ENCODE data around the gene COL13A1.

COL13A1 gene

GRCh38 chr10:69898941-69899340 lies 97.2 kb downstream of the COL13A1 start:
- Histone ChIP-seq H3K4me3 (ENCODE audit: low read length in 2 of 2) (no peak overlapping the region), H3K36me3 (ENCODE audit: control insufficient read depth in 2 of 2, insufficient read depth in 2 of 2, low read length in 2 of 2) (no peaks in the 10 kb centered on the region), H3K27me3 (ENCODE audit: control insufficient read depth in 2 of 2, insufficient read depth in 2 of 2, low read length in 2 of 2) (no peaks in the 10 kb centered on the region), H3K9ac (ENCODE audit: low read depth in 1 of 2, low read length in 2 of 2) (no peak overlapping the region), H3K4me1 (ENCODE audit: control insufficient read depth in 2 of 2, insufficient read depth in 2 of 2, low read length in 2 of 2) (peaks cover 22 to 41% of the 10 kb centered on the region in 2 donors), H3K27ac (ENCODE audit: low read depth in 2 of 2, low read length in 2 of 2) (peak overlapping the region in 1 of 2 donors; percentile 8), H3K9me3 (ENCODE audit: control insufficient read depth in 2 of 2, low read length in 2 of 2) (no peaks in the 10 kb centered on the region)

GRCh38 chr10:69899727-69900595 lies 98.3 kb downstream of the COL13A1 start:
- no peak overlapping the region for H3K27ac ChIP-seq (ENCODE audit: low read depth in 2 of 2, low read length in 2 of 2)
- H3K4me3 ChIP-seq (ENCODE audit: low read length in 2 of 2), result no peak overlapping the region
- H3K4me1 ChIP-seq (ENCODE audit: control insufficient read depth in 2 of 2, insufficient read depth in 2 of 2, low read length in 2 of 2), result peaks cover 19 to 37% of the 10 kb centered on the region in 2 donors
- no peaks in the 10 kb centered on the region for H3K9me3 ChIP-seq (ENCODE audit: control insufficient read depth in 2 of 2, low read length in 2 of 2)
- no peaks in the 10 kb centered on the region for H3K36me3 ChIP-seq (ENCODE audit: control insufficient read depth in 2 of 2, insufficient read depth in 2 of 2, low read length in 2 of 2)
- no peak overlapping the region for H3K9ac ChIP-seq (ENCODE audit: low read depth in 1 of 2, low read length in 2 of 2)
- no peaks in the 10 kb centered on the region for H3K27me3 ChIP-seq (ENCODE audit: control insufficient read depth in 2 of 2, insufficient read depth in 2 of 2, low read length in 2 of 2)

GRCh38 chr10:69901022-69901421 lies 99.3 kb downstream of the COL13A1 start:
- Histone ChIP-seq H3K4me3 (ENCODE audit: low read length in 2 of 2) (no peak overlapping the region), H3K9me3 (ENCODE audit: control insufficient read depth in 2 of 2, low read length in 2 of 2) (no peaks in the 10 kb centered on the region), H3K36me3 (ENCODE audit: control insufficient read depth in 2 of 2, insufficient read depth in 2 of 2, low read length in 2 of 2) (no peaks in the 10 kb centered on the region), H3K27ac (ENCODE audit: low read depth in 2 of 2, low read length in 2 of 2) (no peak overlapping the region), H3K9ac (ENCODE audit: low read depth in 1 of 2, low read length in 2 of 2) (peak overlapping the region in 1 of 2 donors; percentile 24), H3K27me3 (ENCODE audit: control insufficient read depth in 2 of 2, insufficient read depth in 2 of 2, low read length in 2 of 2) (no peaks in the 10 kb centered on the region), H3K4me1 (ENCODE audit: control insufficient read depth in 2 of 2, insufficient read depth in 2 of 2, low read length in 2 of 2) (peaks cover 19 to 36% of the 10 kb centered on the region in 2 donors)

- Histone ChIP-seq H3K4me3 (ENCODE audit: low read length in 2 of 2) (no peak overlapping the region), H3K9me3 (ENCODE audit: control insufficient read depth in 2 of 2, low read length in 2 of 2) (no peaks in the 10 kb centered on the region), H3K36me3 (ENCODE audit: control insufficient read depth in 2 of 2, insufficient read depth in 2 of 2, low read length in 2 of 2) (no peaks in the 10 kb centered on the region), H3K9ac (ENCODE audit: low read depth in 1 of 2, low read length in 2 of 2) (no peak overlapping the region), H3K4me1 (ENCODE audit: control insufficient read depth in 2 of 2, insufficient read depth in 2 of 2, low read length in 2 of 2) (peaks cover 19 to 32% of the 10 kb centered on the region in 2 donors), H3K27me3 (ENCODE audit: control insufficient read depth in 2 of 2, insufficient read depth in 2 of 2, low read length in 2 of 2) (no peaks in the 10 kb centered on the region), H3K27ac (ENCODE audit: low read depth in 2 of 2, low read length in 2 of 2) (no peak overlapping the region)
Measured at GRCh38 chr10:69901628-69902505, 100.2 kb downstream of the COL13A1 start.

- Histone ChIP-seq H3K9me3 (ENCODE audit: control insufficient read depth in 2 of 2, low read length in 2 of 2) (no peaks in the 10 kb centered on the region), H3K36me3 (ENCODE audit: control insufficient read depth in 2 of 2, insufficient read depth in 2 of 2, low read length in 2 of 2) (no peaks in the 10 kb centered on the region), H3K4me1 (ENCODE audit: control insufficient read depth in 2 of 2, insufficient read depth in 2 of 2, low read length in 2 of 2) (peaks cover 20 to 32% of the 10 kb centered on the region in 2 donors), H3K27me3 (ENCODE audit: control insufficient read depth in 2 of 2, insufficient read depth in 2 of 2, low read length in 2 of 2) (no peaks in the 10 kb centered on the region), H3K4me3 (ENCODE audit: low read length in 2 of 2) (no peak overlapping the region), H3K9ac (ENCODE audit: low read depth in 1 of 2, low read length in 2 of 2) (no peak overlapping the region), H3K27ac (ENCODE audit: low read depth in 2 of 2, low read length in 2 of 2) (no peak overlapping the region)
Measured at GRCh38 chr10:69902835-69903535, 101.3 kb downstream of the COL13A1 start.

- Histone ChIP-seq H3K4me1 (ENCODE audit: control insufficient read depth in 2 of 2, insufficient read depth in 2 of 2, low read length in 2 of 2) (peaks cover 9 to 25% of the 10 kb centered on the region in 2 donors), H3K36me3 (ENCODE audit: control insufficient read depth in 2 of 2, insufficient read depth in 2 of 2, low read length in 2 of 2) (no peaks in the 10 kb centered on the region), H3K9me3 (ENCODE audit: control insufficient read depth in 2 of 2, low read length in 2 of 2) (no peaks in the 10 kb centered on the region), H3K9ac (ENCODE audit: low read depth in 1 of 2, low read length in 2 of 2) (no peak overlapping the region), H3K4me3 (ENCODE audit: low read length in 2 of 2) (no peak overlapping the region), H3K27ac (ENCODE audit: low read depth in 2 of 2, low read length in 2 of 2) (no peak overlapping the region), H3K27me3 (ENCODE audit: control insufficient read depth in 2 of 2, insufficient read depth in 2 of 2, low read length in 2 of 2) (no peaks in the 10 kb centered on the region)
Measured at GRCh38 chr10:69904533-69904932, 102.8 kb downstream of the COL13A1 start.

GRCh38 chr10:69906425-69906824 lies 104.7 kb downstream of the COL13A1 start:
- H3K36me3 ChIP-seq (ENCODE audit: control insufficient read depth in 2 of 2, insufficient read depth in 2 of 2, low read length in 2 of 2), result no peaks in the 10 kb centered on the region
- no peak overlapping the region for H3K4me3 ChIP-seq (ENCODE audit: low read length in 2 of 2)
- H3K9ac ChIP-seq (ENCODE audit: low read depth in 1 of 2, low read length in 2 of 2), result no peak overlapping the region
- H3K27ac ChIP-seq (ENCODE audit: low read depth in 2 of 2, low read length in 2 of 2), result no peak overlapping the region
- H3K4me1 ChIP-seq (ENCODE audit: control insufficient read depth in 2 of 2, insufficient read depth in 2 of 2, low read length in 2 of 2), result peaks cover 6 to 20% of the 10 kb centered on the region in 2 donors
- no peaks in the 10 kb centered on the region for H3K9me3 ChIP-seq (ENCODE audit: control insufficient read depth in 2 of 2, low read length in 2 of 2)
- H3K27me3 ChIP-seq (ENCODE audit: control insufficient read depth in 2 of 2, insufficient read depth in 2 of 2, low read length in 2 of 2), result no peaks in the 10 kb centered on the region

- H3K4me3 ChIP-seq (ENCODE audit: low read length in 2 of 2), result no peak overlapping the region
- no peaks in the 10 kb centered on the region for H3K36me3 ChIP-seq (ENCODE audit: control insufficient read depth in 2 of 2, insufficient read depth in 2 of 2, low read length in 2 of 2)
- H3K27ac ChIP-seq (ENCODE audit: low read depth in 2 of 2, low read length in 2 of 2), result no peak overlapping the region
- H3K27me3 ChIP-seq (ENCODE audit: control insufficient read depth in 2 of 2, insufficient read depth in 2 of 2, low read length in 2 of 2), result no peaks in the 10 kb centered on the region
- H3K9ac ChIP-seq (ENCODE audit: low read depth in 1 of 2, low read length in 2 of 2), result no peak overlapping the region
- no peaks in the 10 kb centered on the region for H3K9me3 ChIP-seq (ENCODE audit: control insufficient read depth in 2 of 2, low read length in 2 of 2)
- peaks cover 9 to 18% of the 10 kb centered on the region in 2 donors for H3K4me1 ChIP-seq (ENCODE audit: control insufficient read depth in 2 of 2, insufficient read depth in 2 of 2, low read length in 2 of 2)
Measured at GRCh38 chr10:69907517-69907916, 105.8 kb downstream of the COL13A1 start.

GRCh38 chr10:69908124-69908523 lies 106.4 kb downstream of the COL13A1 start:
- Histone ChIP-seq H3K27ac (ENCODE audit: low read depth in 2 of 2, low read length in 2 of 2) (no peak overlapping the region), H3K27me3 (ENCODE audit: control insufficient read depth in 2 of 2, insufficient read depth in 2 of 2, low read length in 2 of 2) (no peaks in the 10 kb centered on the region), H3K9ac (ENCODE audit: low read depth in 1 of 2, low read length in 2 of 2) (no peak overlapping the region), H3K36me3 (ENCODE audit: control insufficient read depth in 2 of 2, insufficient read depth in 2 of 2, low read length in 2 of 2) (no peaks in the 10 kb centered on the region), H3K9me3 (ENCODE audit: control insufficient read depth in 2 of 2, low read length in 2 of 2) (no peaks in the 10 kb centered on the region), H3K4me1 (ENCODE audit: control insufficient read depth in 2 of 2, insufficient read depth in 2 of 2, low read length in 2 of 2) (peaks cover 15 to 22% of the 10 kb centered on the region in 2 donors), H3K4me3 (ENCODE audit: low read length in 2 of 2) (no peak overlapping the region)
